ENCODE results near the gene DDIT3.

DNA sequence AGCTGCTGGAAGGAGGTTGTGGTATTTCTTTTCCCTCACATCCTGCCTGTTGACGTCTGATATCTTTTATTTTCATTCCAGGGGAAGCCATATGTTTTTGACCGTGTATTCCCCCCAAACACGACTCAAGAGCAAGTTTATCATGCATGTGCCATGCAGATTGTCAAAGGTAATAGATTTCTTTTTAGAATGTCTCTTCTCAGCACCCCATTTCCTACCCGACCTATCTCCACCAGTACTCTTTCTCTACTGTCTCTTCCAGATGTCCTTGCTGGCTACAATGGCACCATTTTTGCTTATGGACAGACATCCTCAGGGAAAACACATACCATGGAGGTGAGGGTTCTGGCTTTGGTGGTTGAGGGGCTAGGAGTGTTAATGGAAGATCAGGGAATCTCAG is 43.0 kb upstream of the DDIT3 start:
- TF ChIP-seq, protein P1, sequence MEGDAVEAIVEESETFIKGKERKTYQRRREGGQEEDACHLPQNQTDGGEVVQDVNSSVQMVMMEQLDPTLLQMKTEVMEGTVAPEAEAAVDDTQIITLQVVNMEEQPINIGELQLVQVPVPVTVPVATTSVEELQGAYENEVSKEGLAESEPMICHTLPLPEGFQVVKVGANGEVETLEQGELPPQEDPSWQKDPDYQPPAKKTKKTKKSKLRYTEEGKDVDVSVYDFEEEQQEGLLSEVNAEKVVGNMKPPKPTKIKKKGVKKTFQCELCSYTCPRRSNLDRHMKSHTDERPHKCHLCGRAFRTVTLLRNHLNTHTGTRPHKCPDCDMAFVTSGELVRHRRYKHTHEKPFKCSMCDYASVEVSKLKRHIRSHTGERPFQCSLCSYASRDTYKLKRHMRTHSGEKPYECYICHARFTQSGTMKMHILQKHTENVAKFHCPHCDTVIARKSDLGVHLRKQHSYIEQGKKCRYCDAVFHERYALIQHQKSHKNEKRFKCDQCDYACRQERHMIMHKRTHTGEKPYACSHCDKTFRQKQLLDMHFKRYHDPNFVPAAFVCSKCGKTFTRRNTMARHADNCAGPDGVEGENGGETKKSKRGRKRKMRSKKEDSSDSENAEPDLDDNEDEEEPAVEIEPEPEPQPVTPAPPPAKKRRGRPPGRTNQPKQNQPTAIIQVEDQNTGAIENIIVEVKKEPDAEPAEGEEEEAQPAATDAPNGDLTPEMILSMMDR (conservative IDR thresholded peaks at IDR 0.05 in 1 of 2, IDR thresholded peaks at IDR 0.05 in 1 of 2; ENCODE audit: extremely low read depth in 1 of 2, insufficient read depth in 1 of 2, low read depth in 1 of 2, low read length in 2 of 2), result no peak
- no peak for TF ChIP-seq EZH2 (IDR thresholded peaks at IDR 0.05; ENCODE audit: borderline replicate concordance, low read length)
